BE2C (cell line): ENCODE results near the gene RANBP3.

Experiments used
- DNase-seq: peaks from one replicate; pipeline ENCODE4 v3.0.0-alpha.2; 2020
- H3K27me3 ChIP-seq: fragments of 250-450 bp; sonication (Bioruptor Pico); 2 replicates; pipeline ENCODE4 v1.5.1; 2020; ENCODE audit warnings: mild to moderate bottlenecking
- H3K36me3 ChIP-seq: fragments of 250-450 bp; sonication (Bioruptor Pico); 2 replicates; pipeline ENCODE4 v1.5.1; 2020; ENCODE audit warnings: mild to moderate bottlenecking
- H3K4me1 ChIP-seq: fragments of 250-450 bp; sonication (Bioruptor Pico); 2 replicates; pipeline ENCODE4 v1.5.1; 2020
- H3K4me3 ChIP-seq: 2 replicates; pipeline ENCODE4 v1.5.1; 2011; ENCODE audit warnings: low read depth, low read length
- H3K9me3 ChIP-seq: fragments of 250-450 bp; sonication (Bioruptor Pico); 2 replicates; pipeline ENCODE4 v1.5.1; 2020
- CTCF ChIP-seq: IDR thresholded peaks from 2 replicates; pipeline ENCODE4 v1.5.1; 2012; ENCODE audit warnings: mild to moderate bottlenecking, low read depth, low read length

Gene RANBP3

GRCh38 chr19:5918463-5919079 is 59.4 kb downstream of the RANBP3 start:
- no peak for DNase-seq
- Histone ChIP-seq H3K36me3 (peaks cover 83% of the 10 kb centered on the region), H3K9me3 (no peaks in the 10 kb centered on the region), H3K4me1 (peaks cover 10% of the 10 kb centered on the region), H3K4me3 (no peak overlapping the region), H3K27me3 (no peaks in the 10 kb centered on the region)
- no peak for TF ChIP-seq CTCF

GRCh38 chr19:5917431-5918107 is 60.4 kb downstream of the RANBP3 start:
- no peak for DNase-seq
- no peak for TF ChIP-seq CTCF
- Histone ChIP-seq H3K36me3 (peaks cover 73% of the 10 kb centered on the region), H3K4me3 (no peak overlapping the region), H3K4me1 (peaks cover 10% of the 10 kb centered on the region), H3K9me3 (no peaks in the 10 kb centered on the region), H3K27me3 (no peaks in the 10 kb centered on the region)

GRCh38 chr19:5916181-5916708 is 61.7 kb downstream of the RANBP3 start:
- H3K27me3 ChIP-seq = no peaks in the 10 kb centered on the region
- no peak overlapping the region for H3K4me3 ChIP-seq
- H3K9me3 ChIP-seq = no peaks in the 10 kb centered on the region
- no peak for TF ChIP-seq CTCF
- H3K36me3 ChIP-seq = peaks cover 63% of the 10 kb centered on the region
- H3K4me1 ChIP-seq = peaks cover 10% of the 10 kb centered on the region
- DNase-seq = no peak

- Histone ChIP-seq H3K4me1 (peaks cover 10% of the 10 kb centered on the region), H3K9me3 (no peaks in the 10 kb centered on the region), H3K27me3 (no peaks in the 10 kb centered on the region), H3K4me3 (no peak overlapping the region), H3K36me3 (peaks cover 62% of the 10 kb centered on the region)
- no peak for DNase-seq
- TF ChIP-seq CTCF = no peak
Observed at GRCh38 chr19:5915782-5916165, 62.2 kb downstream of the RANBP3 start.

GRCh38 chr19:5914946-5915781 is 62.8 kb downstream of the RANBP3 start:
- TF ChIP-seq CTCF = no peak
- no peak overlapping the region for H3K4me3 ChIP-seq
- no peak for DNase-seq

More at GRCh38 chr19:5914946-5915781, 62.8 kb downstream of the RANBP3 start:
- H3K4me1 ChIP-seq = peaks cover 10% of the 10 kb centered on the region
- no peaks in the 10 kb centered on the region for H3K27me3 ChIP-seq
- H3K36me3 ChIP-seq = peaks cover 57% of the 10 kb centered on the region
- no peaks in the 10 kb centered on the region for H3K9me3 ChIP-seq
